Muscle of arm (tissue), 14 donors: Measurements from ENCODE around the gene CAPN8. TPM values are rescaled to one million over a fixed set of nuclear protein-coding genes. Genes with fewer than 3 reads are reported as not detected.

Experiments used
- DNase-seq: peaks from one replicate; pipeline ENCODE4 v3.0.0-alpha.2; 2013
- long read RNA-seq, 11 donors: transcript quantifications; one replicate each; lab custom pipeline, GENCODE V29; 2026
- polyA plus RNA-seq, 12 donors: library from polyadenylated mRNA; unstranded; fragments of 120-200 nt; gene quantifications; one replicate each; pipeline ENCODE4 v1.2.1, GENCODE V29; 2013; ENCODE audit not compliant: insufficient read length in 12 of 12

The CAPN8 gene
- polyA plus RNA-seq = 1 to 10 TPM in 1 of 12 donors, under 1 TPM in 9, not detected in 2; 0.18 to 8.2 (median 0.41) TPM
- long read RNA-seq, donor 1, partial matches to known transcripts = 205 of 209 reads
- long read RNA-seq, donor 1, other reads (novel, unspliced or antisense) = 0 of 209 reads
- long read RNA-seq, donor 2, partial matches to known transcripts = 194 of 194 reads
- long read RNA-seq, donor 2, other reads (novel, unspliced or antisense) = 0 of 194 reads
- long read RNA-seq, donor 3, partial matches to known transcripts = 105 of 105 reads
- long read RNA-seq, donor 3, other reads (novel, unspliced or antisense) = 0 of 105 reads
- long read RNA-seq, donor 4, partial matches to known transcripts = 68 of 68 reads
- long read RNA-seq, donor 4, other reads (novel, unspliced or antisense) = 0 of 68 reads
- long read RNA-seq, donor 5, partial matches to known transcripts = 138 of 138 reads
- long read RNA-seq, donor 5, other reads (novel, unspliced or antisense) = 0 of 138 reads
- long read RNA-seq, donor 6, partial matches to known transcripts = 92 of 92 reads
- long read RNA-seq, donor 6, other reads (novel, unspliced or antisense) = 0 of 92 reads
- long read RNA-seq, donor 7, partial matches to known transcripts = 84 of 84 reads
- long read RNA-seq, donor 7, other reads (novel, unspliced or antisense) = 0 of 84 reads
- long read RNA-seq, donor 8, partial matches to known transcripts = 92 of 92 reads
- long read RNA-seq, donor 8, other reads (novel, unspliced or antisense) = 0 of 92 reads
- long read RNA-seq, donor 9, partial matches to known transcripts = 41 of 41 reads
- long read RNA-seq, donor 9, other reads (novel, unspliced or antisense) = 0 of 41 reads
- long read RNA-seq, donor 10, partial matches to known transcripts = 137 of 137 reads
- long read RNA-seq, donor 10, other reads (novel, unspliced or antisense) = 0 of 137 reads
- long read RNA-seq, donor 11, partial matches to known transcripts = 178 of 178 reads
- long read RNA-seq, donor 11, other reads (novel, unspliced or antisense) = 0 of 178 reads

- no peak for DNase-seq
These were observed at the start of gene CAPN8 for GRCh38 chr1:223665592-223666312. CAPN8 (minus strand) TSS chr1:223665701; CDS start chr1:223665646, 55 bp downstream.

- no peak for DNase-seq
These were observed 49.5 kb upstream of the CAPN8 start for GRCh38 chr1:223714849-223715603.

- no peak for DNase-seq
These were observed 48.9 kb upstream of the CAPN8 start for GRCh38 chr1:223714421-223714724.

- no peak for DNase-seq
These were observed 48.3 kb upstream of the CAPN8 start for GRCh38 chr1:223713546-223714420.

GRCh38 chr1:223712850-223713474 is 47.5 kb upstream of the CAPN8 start:
- DNase-seq = no peak

- DNase-seq = peak; percentile 79
These were observed 46.8 kb upstream of the CAPN8 start, which contains the start of gene CAPN2 for GRCh38 chr1:223712194-223712849. CAPN2 (plus strand) TSS chr1:223712539; CDS start chr1:223712641, 102 bp downstream.

GRCh38 chr1:223711747-223712193 is 46.3 kb upstream of the CAPN8 start:
- no peak for DNase-seq

- DNase-seq = no peak
These were observed 45.7 kb upstream of the CAPN8 start for GRCh38 chr1:223711173-223711572.

GRCh38 chr1:223710179-223711133 is 45.0 kb upstream of the CAPN8 start:
- DNase-seq = no peak

- no peak for DNase-seq
These were observed 44.1 kb upstream of the CAPN8 start for GRCh38 chr1:223709598-223709997.

- DNase-seq = no peak
These were observed 43.3 kb upstream of the CAPN8 start for GRCh38 chr1:223708651-223709268.

- no peak for DNase-seq
These were observed 42.5 kb upstream of the CAPN8 start for GRCh38 chr1:223708001-223708359.

GRCh38 chr1:223707256-223708000 is 41.9 kb upstream of the CAPN8 start:
- peak; percentile 61 for DNase-seq

- DNase-seq = no peak
These were observed 40.8 kb upstream of the CAPN8 start for GRCh38 chr1:223706077-223706973.
